Spleen (tissue), 11 donors: Measurements from ENCODE around the gene PRPF8. TPM values are rescaled to one million over a fixed set of nuclear protein-coding genes. Genes with fewer than 3 reads are reported as not detected.
A peak's percentile ranks its signal among the peaks of the same experiment; 100 is the strongest.
"Not testable (repeated sequence)": the region's sequence is repeated elsewhere in the genome, so short reads cannot be mapped to it uniquely, and the experiment has no call there.

ENCODE experiments used
- DNase-seq: peaks from one replicate; pipeline ENCODE4 v3.0.0-alpha.2; 2020
- H3K27ac ChIP-seq, 8 donors: fragments of 200-600 bp; sonication (generic) in 7 of 8; 1 replicate in 4 of 8; 2 replicates in 4 of 8; pipeline versions ENCODE4 v1.5.0 to v1.8.0; 2016 to 2021; ENCODE audit warnings: inconsistent platforms in 4 of 8, mild to moderate bottlenecking in 4 of 8, moderate library complexity in 1 of 8
- H3K27me3 ChIP-seq, 7 donors: fragments of 200-600 bp; sonication (generic) in 6 of 7; replicated peaks in 1 of 7; 1 replicate in 4 of 7; 2 replicates in 3 of 7; pipeline versions ENCODE4 v1.5.0 to v1.8.0; 2016 to 2021; ENCODE audit warnings: inconsistent platforms in 3 of 7, mild to moderate bottlenecking in 1 of 7
- H3K36me3 ChIP-seq, 6 donors: fragments of 200-600 bp; sonication (generic) in 5 of 6; 1 replicate in 4 of 6; 2 replicates in 2 of 6; pipeline versions ENCODE4 v1.5.0 to v1.8.0; 2016 to 2021; ENCODE audit warnings: inconsistent platforms in 2 of 6
- H3K4me1 ChIP-seq, 6 donors: fragments of 200-600 bp; sonication (generic) in 5 of 6; 1 replicate in 3 of 6; 2 replicates in 3 of 6; pipeline versions ENCODE4 v1.5.0 to v1.8.0; 2016 to 2021; ENCODE audit warnings: inconsistent platforms in 3 of 6
- H3K4me3 ChIP-seq, 8 donors: fragments of 200-600 bp; sonication (generic) in 7 of 8; 1 replicate in 4 of 8; 2 replicates in 4 of 8; pipeline versions ENCODE4 v1.5.0 to v1.8.0; 2016 to 2021; ENCODE audit warnings: inconsistent platforms in 4 of 8, mild to moderate bottlenecking in 4 of 8, moderate library complexity in 2 of 8
- H3K9me3 ChIP-seq, 8 donors: fragments of 200-600 bp; sonication (generic) in 7 of 8; 1 replicate in 4 of 8; 2 replicates in 4 of 8; pipeline versions ENCODE4 v1.5.0 to v1.8.0; 2016 to 2021; ENCODE audit warnings: inconsistent platforms in 4 of 8
- CTCF ChIP-seq, 11 experiments: fragments of 200-600 bp in 7 of 11; fragments of 450-650 bp in 4 of 11; sonication (generic) in 4 of 11; IDR thresholded peaks in 8 of 11; conservative IDR thresholded peaks in 3 of 11; 1 replicate in 7 of 11; 2 replicates in 4 of 11; pipeline versions ENCODE4 v1.4.0 to v1.8.0; 2016 to 2021; ENCODE audit warnings: antibody characterized with exemption in 11 of 11, inconsistent platforms in 4 of 11, mild to moderate bottlenecking in 1 of 11
- POLR2A ChIP-seq, 3 donors: fragments of 450-650 bp; IDR thresholded peaks; one replicate each; pipeline ENCODE4 v1.5.1; 2017; ENCODE audit warnings: antibody characterized with exemption in 3 of 3, mild to moderate bottlenecking in 1 of 3
- POLR2AphosphoS5 ChIP-seq, 3 donors: sonication (generic); formaldehyde crosslinking; IDR thresholded peaks; one replicate each; pipeline ENCODE4 v1.5.1; 2017; ENCODE audit warnings: antibody characterized with exemption in 3 of 3
- WGBS, 5 donors: extraction: QIAGEN DNeasy Blood & Tissue Kit in 3 of 5; methylation state at CpG; one replicate each; pipeline versions ENCODE4 v1.1.5 to v1.1.7; 2013 to 2018; 5-methylcytosine and 5-hydroxymethylcytosine counted together
- intact Hi-C: fragments of 100-400 bp; cut with DNase I; formaldehyde crosslinking; loops from one replicate; pipeline ENCODE4 v1.15.0; 2023; ENCODE audit warnings: low total_unique reads
- polyA plus RNA-seq, 3 donors: library from polyadenylated mRNA; stranded (reverse); fragments of 200-250 nt; gene quantifications; one replicate each; pipeline ENCODE4 v1.2.1, GENCODE V29; 2013
- total RNA-seq, 7 donors: library from RNA; depleted of rRNA in 3 of 7; stranded (reverse); fragments of >200 nt in 3 of 7; fragmentation: NEBNext Ultra II Directional in 4 of 7; extraction: Animal tissue kit (Norgen Biotek cat#: 25700) in 4 of 7; gene quantifications; one replicate each; pipeline versions ENCODE4 v1.1.0 to v1.2.1, GENCODE V29; 2016 to 2021
- donor health status: healthy with polysubstance abuse.
- donor health status: DM: no; HTN: no; CAD: no; lungs with moderate emphysema.
- donor health status: DM: no; HTN: no; CAD: no.
- donor health status: Bipolar disorder and iron deficiency.
- donor health status: healthy.
- donor health status: DM: no; HTN: no; CAD: no.
- donor health status: DM: yes; HTN: yes; CAD: no.

Gene PRPF8
- total and polyA plus RNA-seq, 10 donors, result 67.2 to 320 (median 239) TPM

GRCh38 chr17:1676401-1676800 lies 8.3 kb downstream of the PRPF8 start:
- no peak overlapping the region for H3K4me3 ChIP-seq
- H3K9me3 ChIP-seq, result no peaks in the 10 kb centered on the region
- DNase-seq, result no peak
- peaks cover 10 to 100% (median 100%) of the 10 kb centered on the region in 6 donors for H3K36me3 ChIP-seq
- H3K27ac ChIP-seq, result no peak overlapping the region
- WGBS, 5 donors, result 93 to 97% (median 96%) methylated on average over 13 of the region's 13 CpGs
- TF ChIP-seq POLR2AphosphoS5 (IDR thresholded peaks at IDR 0.05), result no peak
- no peak for TF ChIP-seq POLR2A (IDR thresholded peaks at IDR 0.05)
- no peak for TF ChIP-seq CTCF (IDR thresholded peaks at IDR 0.05 in 8 of 11, conservative IDR thresholded peaks at IDR 0.05 in 3 of 11)
- intact Hi-C loops, result no loop called here
- no peaks in the 10 kb centered on the region for H3K27me3 ChIP-seq
- H3K4me1 ChIP-seq, result peaks cover 0 to 31% (median 4%) of the 10 kb centered on the region in 6 donors

- no peaks in the 10 kb centered on the region for H3K27me3 ChIP-seq
- TF ChIP-seq POLR2AphosphoS5 (IDR thresholded peaks at IDR 0.05) (peak; percentile 48 to 64 (median 51)), POLR2A (IDR thresholded peaks at IDR 0.05) (no peak)
- intact Hi-C loops, result loop anchor here (5.0 kb wide), 1 partner anchor 114 kb away; no protein-coding TSS in a partner anchor
- H3K36me3 ChIP-seq, result peaks cover 11 to 100% (median 98%) of the 10 kb centered on the region in 6 donors
- WGBS, 5 donors, result 74 to 89% (median 79%) methylated on average over 24 to 26 of the region's 26 CpGs
- no peak for DNase-seq
- H3K9me3 ChIP-seq, result no peaks in the 10 kb centered on the region
- H3K4me1 ChIP-seq, result peaks cover 12 to 43% (median 20%) of the 10 kb centered on the region in 6 donors
- H3K27ac ChIP-seq, result peak overlapping the region in 3 of 8 donors; percentile 1 to 60 (median 18)
- H3K4me3 ChIP-seq, result no peak overlapping the region
Measured at GRCh38 chr17:1673041-1673785, 11.5 kb downstream of the PRPF8 start.

- not testable (repeated sequence) for DNase-seq
- WGBS, 5 donors, result 92 to 96% (median 94%) methylated on average over 5 of the region's 5 CpGs
Measured at GRCh38 chr17:1663934-1664333, 20.7 kb downstream of the PRPF8 start.

GRCh38 chr17:1661045-1661444 lies 23.6 kb downstream of the PRPF8 start:
- 91 to 96% (median 93%) methylated on average over 10 to 12 of the region's 12 CpGs for WGBS, 5 donors
- DNase-seq, result no peak
- H3K27me3 ChIP-seq, result no peaks in the 10 kb centered on the region
- H3K27ac ChIP-seq, result no peak overlapping the region
- H3K36me3 ChIP-seq, result peaks cover 14 to 100% (median 96%) of the 10 kb centered on the region in 6 donors
- intact Hi-C loops, result no loop called here
- H3K4me1 ChIP-seq, result peaks cover 0 to 12% (median 4%) of the 10 kb centered on the region in 6 donors
- no peaks in the 10 kb centered on the region for H3K9me3 ChIP-seq
- TF ChIP-seq POLR2AphosphoS5 (IDR thresholded peaks at IDR 0.05) (no peak), CTCF (IDR thresholded peaks at IDR 0.05 in 8 of 11, conservative IDR thresholded peaks at IDR 0.05 in 3 of 11) (no peak), POLR2A (IDR thresholded peaks at IDR 0.05) (no peak)
- no peak overlapping the region for H3K4me3 ChIP-seq

More at GRCh38 chr17:1663934-1664333, 20.7 kb downstream of the PRPF8 start:
- peaks cover 0 to 40% (median 15%) of the 10 kb centered on the region in 6 donors for H3K4me1 ChIP-seq
- H3K27ac ChIP-seq, H3K4me3 ChIP-seq, H3K27me3 ChIP-seq, intact Hi-C loops, H3K9me3 ChIP-seq: not testable (repeated sequence)
- peaks cover 9 to 100% (median 93%) of the 10 kb centered on the region in 6 donors for H3K36me3 ChIP-seq

- no peaks in the 10 kb centered on the region for H3K27me3 ChIP-seq
- DNase-seq, result no peak
- intact Hi-C loops, result no loop called here
- H3K27ac ChIP-seq, result no peak overlapping the region
- 90 to 96% (median 93%) methylated on average over 9 of the region's 9 CpGs for WGBS, 5 donors
- no peak overlapping the region for H3K4me3 ChIP-seq
- H3K9me3 ChIP-seq, result no peaks in the 10 kb centered on the region
- H3K4me1 ChIP-seq, result no peaks in the 10 kb centered on the region
- no peak for TF ChIP-seq POLR2AphosphoS5 (IDR thresholded peaks at IDR 0.05)
- no peak for TF ChIP-seq CTCF (IDR thresholded peaks at IDR 0.05 in 8 of 11, conservative IDR thresholded peaks at IDR 0.05 in 3 of 11)
- no peak for TF ChIP-seq POLR2A (IDR thresholded peaks at IDR 0.05)
- peaks cover 24 to 100% (median 100%) of the 10 kb centered on the region in 6 donors for H3K36me3 ChIP-seq
Measured at GRCh38 chr17:1658100-1658499, 26.6 kb downstream of the PRPF8 start.
